GM20000 (cell line): Measurements from ENCODE around the gene ADAMTSL2.

Experiments used
- DNase-seq: peaks from one replicate; pipeline ENCODE4 v3.0.0; 2012; ENCODE audit warnings: low spot score
- TF ChIP-seq, protein P1 (sequence below): IDR thresholded peaks from 2 replicates; pipeline ENCODE4 v1.5.1; 2012; ENCODE audit warnings: mild to moderate bottlenecking, control low read depth; ENCODE audit errors: extremely low read depth, missing control alignments

ADAMTSL2 gene

DNA sequence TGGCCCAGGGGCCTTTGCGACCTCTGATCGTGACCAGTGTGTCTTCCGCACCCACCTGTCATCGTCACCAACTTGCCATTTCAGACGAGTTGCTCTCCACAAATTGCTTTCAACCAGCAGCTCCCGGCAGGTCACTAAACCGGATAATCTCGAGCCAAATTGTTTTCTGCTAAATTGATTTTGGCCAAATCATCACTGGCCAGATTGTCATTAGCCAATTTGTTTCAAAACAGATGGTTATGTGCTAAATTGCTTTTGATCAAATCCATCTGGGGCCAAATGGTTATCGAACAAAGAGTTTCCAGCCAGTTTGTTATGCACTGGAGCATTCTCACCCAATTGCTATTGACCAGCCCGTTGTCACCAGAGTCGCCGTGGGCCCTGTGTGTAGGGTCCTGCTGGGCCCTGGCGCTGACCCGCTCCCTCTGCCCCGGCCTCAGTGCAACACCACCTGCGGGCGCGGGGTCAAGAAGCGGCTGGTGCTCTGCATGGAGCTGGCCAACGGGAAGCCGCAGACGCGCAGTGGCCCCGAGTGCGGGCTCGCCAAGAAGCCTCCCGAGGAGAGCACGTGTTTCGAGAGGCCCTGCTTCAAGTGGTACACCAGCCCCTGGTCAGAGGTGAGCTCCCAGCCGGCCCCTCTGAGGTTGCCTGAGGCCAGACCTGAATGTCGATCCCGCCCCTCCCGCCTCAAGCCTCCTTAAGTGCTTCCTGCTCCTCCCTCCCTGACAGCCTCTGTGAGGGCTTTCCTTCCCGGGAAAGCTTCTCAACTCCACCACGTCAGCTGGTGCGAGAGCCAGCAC lies 35.6 kb downstream of the ADAMTSL2 start:
- no peak for DNase-seq
- TF ChIP-seq, protein P1, sequence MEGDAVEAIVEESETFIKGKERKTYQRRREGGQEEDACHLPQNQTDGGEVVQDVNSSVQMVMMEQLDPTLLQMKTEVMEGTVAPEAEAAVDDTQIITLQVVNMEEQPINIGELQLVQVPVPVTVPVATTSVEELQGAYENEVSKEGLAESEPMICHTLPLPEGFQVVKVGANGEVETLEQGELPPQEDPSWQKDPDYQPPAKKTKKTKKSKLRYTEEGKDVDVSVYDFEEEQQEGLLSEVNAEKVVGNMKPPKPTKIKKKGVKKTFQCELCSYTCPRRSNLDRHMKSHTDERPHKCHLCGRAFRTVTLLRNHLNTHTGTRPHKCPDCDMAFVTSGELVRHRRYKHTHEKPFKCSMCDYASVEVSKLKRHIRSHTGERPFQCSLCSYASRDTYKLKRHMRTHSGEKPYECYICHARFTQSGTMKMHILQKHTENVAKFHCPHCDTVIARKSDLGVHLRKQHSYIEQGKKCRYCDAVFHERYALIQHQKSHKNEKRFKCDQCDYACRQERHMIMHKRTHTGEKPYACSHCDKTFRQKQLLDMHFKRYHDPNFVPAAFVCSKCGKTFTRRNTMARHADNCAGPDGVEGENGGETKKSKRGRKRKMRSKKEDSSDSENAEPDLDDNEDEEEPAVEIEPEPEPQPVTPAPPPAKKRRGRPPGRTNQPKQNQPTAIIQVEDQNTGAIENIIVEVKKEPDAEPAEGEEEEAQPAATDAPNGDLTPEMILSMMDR: no peak

DNA sequence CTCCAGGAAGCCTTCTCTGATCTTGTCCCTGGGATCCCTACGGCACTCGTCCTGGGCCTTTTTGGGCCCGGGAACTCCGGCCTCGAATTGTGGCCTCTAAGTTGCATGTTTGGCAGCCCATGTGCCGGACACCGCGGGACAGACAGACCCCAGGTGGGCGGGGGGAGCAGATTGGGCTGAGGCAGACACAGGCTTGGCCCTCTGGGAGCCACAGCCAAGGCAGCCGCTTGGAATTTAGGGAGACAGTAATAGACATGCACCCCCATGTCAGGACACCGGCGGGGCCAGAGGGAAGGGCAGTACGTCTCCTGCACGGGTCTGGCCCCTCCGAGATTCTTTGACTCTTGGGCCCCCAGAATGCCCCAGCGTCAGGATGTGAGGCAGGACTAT lies 36.2 kb downstream of the ADAMTSL2 start:
- TF ChIP-seq, protein P1: no peak
- no peak for DNase-seq

- TF ChIP-seq, protein P1: no peak
- DNase-seq: no peak
Measured at GRCh38 chr9:133571391-133571890, 36.9 kb downstream of the ADAMTSL2 start.

- TF ChIP-seq, protein P1: no peak
- DNase-seq: no peak
Measured at GRCh38 chr9:133571896-133572595, 37.5 kb downstream of the ADAMTSL2 start.

DNA sequence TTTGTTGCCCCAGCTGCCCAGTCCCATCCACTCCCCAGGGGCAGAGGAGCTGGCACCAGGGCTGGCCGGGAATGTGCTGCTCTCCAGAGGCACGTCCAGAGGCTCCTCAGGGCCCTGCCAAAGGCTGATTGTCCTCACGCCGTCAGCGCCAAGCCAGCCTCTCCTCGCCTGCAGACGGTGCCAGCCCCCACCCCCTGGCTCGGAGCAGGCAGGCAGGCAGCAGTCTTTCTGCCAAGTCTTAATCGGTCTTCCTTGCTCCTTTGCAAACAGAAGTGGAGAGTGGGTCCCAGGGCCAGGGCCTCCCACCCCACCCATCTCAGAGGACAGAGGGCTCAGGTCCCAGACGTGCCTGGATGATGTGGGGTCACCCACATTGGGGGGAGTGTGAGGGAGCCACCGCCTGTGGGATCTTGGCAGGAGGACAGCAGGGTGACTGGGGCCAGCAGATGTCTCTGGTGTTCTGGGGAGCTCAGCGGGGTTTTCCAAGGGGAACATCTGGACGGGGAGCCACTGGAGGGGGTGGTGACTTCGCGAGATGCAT lies 38.4 kb downstream of the ADAMTSL2 start:
- no peak for DNase-seq

GRCh38 chr9:133573791-133574515 lies 39.4 kb downstream of the ADAMTSL2 start:
- TF ChIP-seq, protein P1: no peak
- no peak for DNase-seq

More for the DNA sequence above, 38.4 kb downstream of the ADAMTSL2 start:
- TF ChIP-seq, protein P1: no peak

- TF ChIP-seq, protein P1: no peak
- no peak for DNase-seq
Measured at GRCh38 chr9:133574771-133575170, 40.3 kb downstream of the ADAMTSL2 start.
